GM10266 (cell line): Measurements from ENCODE around the gene TBC1D2.
"Not testable (repeated sequence)": the region's sequence is repeated elsewhere in the genome, so short reads cannot be mapped to it uniquely, and the experiment has no call there.

ENCODE experiments used
- DNase-seq: peaks from one replicate; pipeline ENCODE4 v3.0.0; 2012; ENCODE audit errors: extremely low spot score
- TF ChIP-seq, protein P1 (sequence below): IDR thresholded peaks from 2 replicates; pipeline ENCODE4 v1.5.1; 2012; ENCODE audit warnings: mild to moderate bottlenecking, low read depth; ENCODE audit not compliant: control insufficient read depth, insufficient read depth; ENCODE audit errors: missing control alignments

Gene TBC1D2

DNA sequence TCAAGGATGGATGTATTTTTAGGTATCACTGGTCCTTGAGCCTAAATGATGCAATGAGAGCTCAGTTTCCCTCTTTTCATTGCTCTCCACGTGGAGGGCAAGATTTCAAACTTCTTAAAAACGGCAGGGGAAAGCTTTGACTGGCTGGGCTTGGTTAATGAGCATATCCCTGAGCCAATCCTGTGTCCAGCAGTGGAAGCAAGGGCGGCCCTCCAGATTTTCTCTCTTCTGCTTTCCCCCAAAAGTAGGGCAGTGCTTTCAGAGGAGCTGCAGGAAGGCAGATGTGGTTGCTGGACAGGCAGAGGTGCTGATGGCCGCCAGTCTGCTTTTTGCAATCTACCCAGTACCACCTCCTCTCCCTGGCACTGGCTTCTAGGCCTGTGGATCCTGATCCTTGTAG lies 30.0 kb upstream of the TBC1D2 start:
- TF ChIP-seq, protein P1, sequence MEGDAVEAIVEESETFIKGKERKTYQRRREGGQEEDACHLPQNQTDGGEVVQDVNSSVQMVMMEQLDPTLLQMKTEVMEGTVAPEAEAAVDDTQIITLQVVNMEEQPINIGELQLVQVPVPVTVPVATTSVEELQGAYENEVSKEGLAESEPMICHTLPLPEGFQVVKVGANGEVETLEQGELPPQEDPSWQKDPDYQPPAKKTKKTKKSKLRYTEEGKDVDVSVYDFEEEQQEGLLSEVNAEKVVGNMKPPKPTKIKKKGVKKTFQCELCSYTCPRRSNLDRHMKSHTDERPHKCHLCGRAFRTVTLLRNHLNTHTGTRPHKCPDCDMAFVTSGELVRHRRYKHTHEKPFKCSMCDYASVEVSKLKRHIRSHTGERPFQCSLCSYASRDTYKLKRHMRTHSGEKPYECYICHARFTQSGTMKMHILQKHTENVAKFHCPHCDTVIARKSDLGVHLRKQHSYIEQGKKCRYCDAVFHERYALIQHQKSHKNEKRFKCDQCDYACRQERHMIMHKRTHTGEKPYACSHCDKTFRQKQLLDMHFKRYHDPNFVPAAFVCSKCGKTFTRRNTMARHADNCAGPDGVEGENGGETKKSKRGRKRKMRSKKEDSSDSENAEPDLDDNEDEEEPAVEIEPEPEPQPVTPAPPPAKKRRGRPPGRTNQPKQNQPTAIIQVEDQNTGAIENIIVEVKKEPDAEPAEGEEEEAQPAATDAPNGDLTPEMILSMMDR = no peak
- DNase-seq = no peak

DNA sequence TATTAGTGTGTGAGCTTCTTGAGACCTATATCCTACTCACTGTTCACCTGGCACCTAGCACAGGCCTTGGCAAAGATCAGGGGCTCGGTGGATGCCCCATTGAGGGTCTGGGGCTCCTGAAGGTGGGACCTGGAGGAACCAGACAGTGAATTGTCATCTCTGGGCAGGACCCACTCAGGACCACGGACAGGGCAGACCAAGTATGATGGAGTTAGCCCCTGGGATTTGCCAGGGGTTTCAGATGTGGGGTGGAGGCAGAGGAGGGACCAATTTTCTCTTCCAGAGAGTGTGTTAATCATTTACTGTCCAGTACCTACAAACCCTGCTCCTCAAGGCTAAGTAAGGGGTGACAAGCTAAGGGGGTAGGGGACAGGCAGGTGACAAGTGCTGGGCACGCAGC lies 29.3 kb upstream of the TBC1D2 start:
- TF ChIP-seq, protein P1 = no peak
- DNase-seq = no peak

DNA sequence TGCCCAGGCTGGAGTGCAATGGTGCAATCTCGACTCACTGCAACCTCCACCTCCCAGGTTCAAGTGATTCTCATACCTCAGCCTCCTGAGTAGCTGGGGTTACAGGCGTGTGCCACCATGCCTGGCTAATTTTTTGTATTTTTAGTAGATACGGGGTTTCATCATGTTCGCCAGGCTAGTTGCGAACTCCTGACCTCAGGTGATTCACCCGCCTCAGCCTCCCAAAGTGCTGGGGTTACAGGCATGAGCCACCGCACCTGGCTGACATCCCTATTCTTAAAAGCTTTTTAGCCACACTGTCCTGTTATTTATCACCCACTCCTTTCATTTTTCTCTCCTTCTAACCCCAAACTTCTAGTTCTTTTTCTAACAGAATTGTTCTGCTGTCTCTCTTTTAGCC lies 27.7 kb upstream of the TBC1D2 start:
- not testable (repeated sequence) for DNase-seq

DNA sequence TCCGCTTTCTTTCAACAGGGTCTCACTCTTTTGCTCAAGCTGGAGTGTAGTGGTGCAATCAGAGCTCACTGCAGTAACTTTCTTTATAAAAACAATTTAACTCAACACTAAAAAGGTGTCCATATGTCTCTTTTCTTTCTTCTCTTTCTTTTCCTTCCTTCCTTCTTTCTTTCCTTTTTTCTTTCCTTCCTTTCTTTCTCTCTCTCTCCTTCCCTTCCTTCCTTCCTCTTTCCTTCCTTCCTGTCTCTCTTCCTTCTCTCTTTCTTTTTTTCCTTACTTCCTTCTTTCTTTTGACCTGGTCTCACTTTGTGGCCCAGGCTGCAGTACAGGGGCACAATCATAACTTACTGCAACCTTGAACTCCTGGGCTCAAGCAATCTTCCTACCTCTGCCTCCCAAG lies 25.8 kb upstream of the TBC1D2 start:
- DNase-seq = no peak

DNA sequence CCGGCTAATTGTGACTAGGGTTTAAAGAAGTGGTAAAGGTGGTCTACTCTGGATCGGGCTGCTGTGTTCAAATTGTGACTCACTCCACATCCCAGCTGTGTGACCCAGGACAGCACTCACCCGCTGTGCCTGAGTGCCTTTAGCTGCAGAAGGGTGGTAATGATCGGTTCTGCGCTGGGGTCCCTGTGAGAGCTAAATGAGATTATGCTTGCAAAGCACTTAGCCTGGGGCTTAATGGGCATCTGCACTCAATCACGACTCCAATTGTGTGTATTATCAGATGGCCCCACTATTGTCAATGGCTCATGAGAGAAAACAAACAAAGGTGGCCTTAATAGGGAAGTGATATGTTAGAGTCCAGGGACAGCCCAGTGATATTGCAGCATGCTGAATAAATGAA lies 25.1 kb upstream of the TBC1D2 start:
- TF ChIP-seq, protein P1 = no peak
- no peak for DNase-seq

More for the DNA sequence above, 25.8 kb upstream of the TBC1D2 start:
- TF ChIP-seq, protein P1 = no peak

DNA sequence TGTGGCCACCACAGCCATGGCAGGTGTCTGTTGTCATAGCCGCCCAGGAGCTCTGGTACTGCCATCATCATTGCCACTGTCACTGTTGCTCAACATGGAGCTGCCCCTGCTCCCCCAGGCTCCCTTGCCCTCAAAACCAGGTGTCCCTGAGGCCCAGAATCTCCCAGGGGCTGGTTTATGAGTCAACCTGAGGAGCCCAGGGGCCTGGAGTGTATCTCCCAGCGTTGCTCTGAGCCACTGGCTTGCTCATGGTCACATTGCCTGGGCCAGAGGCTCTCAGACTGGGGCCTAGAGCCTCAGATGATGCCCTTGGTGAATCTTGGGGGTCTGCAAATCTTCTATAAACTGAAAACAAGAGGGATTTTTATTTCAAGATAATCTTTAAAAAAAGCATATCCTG lies 24.7 kb upstream of the TBC1D2 start:
- TF ChIP-seq, protein P1 = no peak
- DNase-seq = no peak

DNA sequence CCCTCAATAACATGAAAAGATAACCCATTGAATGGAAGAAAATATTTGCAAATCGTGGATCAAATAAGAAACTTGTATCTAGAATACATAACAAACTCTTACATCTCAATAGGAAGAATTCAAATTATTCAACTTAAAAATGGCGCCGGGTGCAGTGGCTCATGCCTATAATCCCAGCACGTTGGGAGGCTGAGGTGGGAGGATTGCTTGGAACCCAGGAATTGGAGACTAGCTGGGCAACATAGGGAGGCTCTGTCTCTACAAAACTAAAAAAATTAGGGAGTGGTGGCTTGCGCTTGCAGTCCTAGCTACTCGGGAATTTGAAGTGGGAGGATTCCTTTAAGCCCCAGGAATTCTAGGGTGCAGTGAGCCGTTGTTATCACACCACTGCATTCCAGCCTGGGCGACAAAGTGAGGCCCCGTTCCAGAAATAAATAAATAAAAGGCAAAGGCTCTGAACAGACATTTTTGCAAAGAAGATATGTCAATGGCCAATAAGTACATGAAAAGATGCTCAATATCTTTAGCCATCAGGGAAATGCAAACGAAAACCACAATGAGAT lies 21.5 kb upstream of the TBC1D2 start:
- TF ChIP-seq, protein P1 = no peak
- no peak for DNase-seq

DNA sequence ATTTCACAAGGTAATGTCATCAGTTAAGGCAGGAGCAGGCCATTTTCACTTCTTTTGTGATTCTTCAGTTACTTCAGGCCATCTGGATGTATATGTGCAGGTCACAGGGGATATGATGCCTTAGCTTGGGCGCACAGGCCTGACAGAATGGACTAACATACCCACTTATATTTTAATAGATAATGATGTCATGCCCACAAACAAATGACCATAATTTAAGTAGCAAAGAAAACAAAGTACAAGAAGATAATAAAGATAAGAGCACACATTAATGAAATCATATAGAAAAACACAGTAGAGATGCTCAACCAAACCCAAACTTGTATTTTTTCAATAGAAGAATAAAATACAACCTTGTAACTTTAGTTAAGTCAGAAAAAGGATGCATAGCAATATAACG lies 19.7 kb upstream of the TBC1D2 start:
- TF ChIP-seq, protein P1 = no peak
- DNase-seq = no peak
